ENCODE results near the gene PRR33. TPM values are rescaled to one million over a fixed set of nuclear protein-coding genes. Genes with fewer than 3 reads are reported as not detected.
A peak's percentile ranks its signal among the peaks of the same experiment; 100 is the strongest.

The PRR33 gene
- total and polyA plus RNA-seq, 2 donors (not counting 3 experiments of a cell fraction or from before 2014, with no cell fraction given), result not detected

- ChIA-PET POLR2A (no interaction called here), CTCF (interaction anchor here (1.1 to 3.7 kb wide), 6 partner anchors 66 to 272 kb away, joined by 3 to 262 read pairs (median 28); partner anchors contain the start of gene MRPL23)
- H3K27me3 ChIP-seq (ENCODE audit: control insufficient read depth in 2 of 2, insufficient read depth in 2 of 2, low read length in 2 of 2), result no peaks in the 10 kb centered on the region
- no peaks in the 10 kb centered on the region for H3K4me1 ChIP-seq (ENCODE audit: control insufficient read depth, extremely low read depth, insufficient read depth, low read length)
- intact Hi-C loops (cut with micrococcal nuclease), result no loop called here
- dilution Hi-C loops (cut with MboI; ENCODE audit: extremely low pct_ligation_motif_present, low sequenced_read_pairs), result no loop called here
- H3K9ac ChIP-seq (replicated peaks; ENCODE audit: extremely low read depth, insufficient read depth, low read length), result no peak overlapping the region
- TF ChIP-seq MYC (IDR thresholded peaks at IDR 0.05; ENCODE audit: low read depth, low read length) (no peak), POLR2AphosphoS5 (IDR thresholded peaks at IDR 0.05; ENCODE audit: insufficient read depth, low read depth, low read length) (no peak), EZH2 (IDR thresholded peaks at IDR 0.05; ENCODE audit: borderline replicate concordance, low read depth, low read length, severe bottlenecking) (no peak), JUN (IDR thresholded peaks at IDR 0.05; ENCODE audit: borderline replicate concordance, insufficient read depth, insufficient read length, low read depth) (no peak), FOS (IDR thresholded peaks at IDR 0.05; ENCODE audit: borderline replicate concordance, insufficient read depth, low read length) (no peak)
- TF ChIP-seq, protein P1, sequence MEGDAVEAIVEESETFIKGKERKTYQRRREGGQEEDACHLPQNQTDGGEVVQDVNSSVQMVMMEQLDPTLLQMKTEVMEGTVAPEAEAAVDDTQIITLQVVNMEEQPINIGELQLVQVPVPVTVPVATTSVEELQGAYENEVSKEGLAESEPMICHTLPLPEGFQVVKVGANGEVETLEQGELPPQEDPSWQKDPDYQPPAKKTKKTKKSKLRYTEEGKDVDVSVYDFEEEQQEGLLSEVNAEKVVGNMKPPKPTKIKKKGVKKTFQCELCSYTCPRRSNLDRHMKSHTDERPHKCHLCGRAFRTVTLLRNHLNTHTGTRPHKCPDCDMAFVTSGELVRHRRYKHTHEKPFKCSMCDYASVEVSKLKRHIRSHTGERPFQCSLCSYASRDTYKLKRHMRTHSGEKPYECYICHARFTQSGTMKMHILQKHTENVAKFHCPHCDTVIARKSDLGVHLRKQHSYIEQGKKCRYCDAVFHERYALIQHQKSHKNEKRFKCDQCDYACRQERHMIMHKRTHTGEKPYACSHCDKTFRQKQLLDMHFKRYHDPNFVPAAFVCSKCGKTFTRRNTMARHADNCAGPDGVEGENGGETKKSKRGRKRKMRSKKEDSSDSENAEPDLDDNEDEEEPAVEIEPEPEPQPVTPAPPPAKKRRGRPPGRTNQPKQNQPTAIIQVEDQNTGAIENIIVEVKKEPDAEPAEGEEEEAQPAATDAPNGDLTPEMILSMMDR (IDR thresholded peaks at IDR 0.05; ENCODE audit: extremely low read depth in 1 of 2, insufficient read depth in 1 of 2, low read depth in 1 of 2, low read length in 2 of 2), result no peak
- TF ChIP-seq, protein P2, sequence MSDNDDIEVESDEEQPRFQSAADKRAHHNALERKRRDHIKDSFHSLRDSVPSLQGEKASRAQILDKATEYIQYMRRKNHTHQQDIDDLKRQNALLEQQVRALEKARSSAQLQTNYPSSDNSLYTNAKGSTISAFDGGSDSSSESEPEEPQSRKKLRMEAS (IDR thresholded peaks at IDR 0.05; ENCODE audit: insufficient read depth, insufficient read length), result no peak
- no TSS peak for BruUV-seq (replicated peaks)
- no peaks in the 10 kb centered on the region for H3K9me1 ChIP-seq (replicated peaks; ENCODE audit: control insufficient read depth, extremely low read depth, insufficient read depth, low read length)
- no peak overlapping the region for H3K27ac ChIP-seq (ENCODE audit: insufficient read depth, low read depth, low read length)
- H3K36me3 ChIP-seq (ENCODE audit: control insufficient read depth in 2 of 2, extremely low read depth in 1 of 2, insufficient read depth in 2 of 2, low read length in 2 of 2), result no peaks in the 10 kb centered on the region
- H3K4me3 ChIP-seq (replicated peaks in 1 of 3; ENCODE audit: insufficient read depth in 1 of 3, low read depth in 1 of 3, low read length in 3 of 3), result no peak overlapping the region
- no peaks in the 10 kb centered on the region for H3K9me3 ChIP-seq (replicated peaks; ENCODE audit: control insufficient read depth, insufficient read depth, low read length)
- H3K79me2 ChIP-seq (ENCODE audit: control insufficient read depth, insufficient read depth, low read length), result no peaks in the 10 kb centered on the region
- DNase-seq (ENCODE audit: low read depth, low spot score) (no peak), FAIRE-seq (no peak)
- H3K4me2 ChIP-seq (ENCODE audit: insufficient read depth, low read length), result no peak overlapping the region
- peak overlapping the region; percentile 35 for H2AFZ ChIP-seq (ENCODE audit: low read depth, low read length)
- H4K20me1 ChIP-seq (replicated peaks; ENCODE audit: control insufficient read depth, extremely low read depth, insufficient read depth, low read length), result no peaks in the 10 kb centered on the region
These were observed 10.8 kb downstream of the PRR33 start for GRCh38 chr11:1880746-1881441.
